HFFc6 (cell line): ENCODE measurements around the gene PIK3R3. TPM values are rescaled to one million over a fixed set of nuclear protein-coding genes. Genes with fewer than 3 reads are reported as not detected.

Experiments used
- DNase-seq: peaks from one replicate; pipeline ENCODE4 v3.0.0-alpha.2; 2018
- H3K27ac Mint-ChIP-seq: 2 replicates; pipeline ENCODE4 v1.8.0; 2020; ENCODE audit warnings: mild to moderate bottlenecking, mixed read lengths
- H3K27me3 Mint-ChIP-seq: 2 replicates; pipeline ENCODE4 v1.8.0; 2021; ENCODE audit warnings: mild to moderate bottlenecking, moderate library complexity, mixed read lengths; ENCODE audit not compliant: insufficient read depth
- H3K36me3 Mint-ChIP-seq: 2 replicates; pipeline ENCODE4 v1.8.0; 2021; ENCODE audit warnings: low read depth, mixed read lengths
- H3K4me1 Mint-ChIP-seq: 2 replicates; pipeline ENCODE4 v1.8.0; 2020; ENCODE audit warnings: low read depth, mixed read lengths
- H3K4me3 Mint-ChIP-seq: 2 replicates; pipeline ENCODE4 v1.8.0; 2020; ENCODE audit warnings: mild to moderate bottlenecking, moderate library complexity, mixed read lengths
- H3K9me3 Mint-ChIP-seq: 2 replicates; pipeline ENCODE4 v1.8.0; 2020; ENCODE audit warnings: mild to moderate bottlenecking, mixed read lengths
- total RNA-seq, 6 experiments: library from RNA; stranded (reverse); fragmentation: NEBNext Ultra II Directional; extraction: Animal tissue kit (Norgen Biotek cat#: 25700); gene quantifications; 2 replicates in 1 of 6; 3 replicates in 5 of 6; pipeline ENCODE4 v1.2.3, GENCODE V29; 2021
- TF ChIP-seq, protein P1 (sequence below): fragments of 200-600 bp; sonication (generic); IDR thresholded peaks from 2 replicates; pipeline ENCODE4 v1.5.0; 2021; ENCODE audit warnings: antibody characterized with exemption, mild to moderate bottlenecking

The PIK3R3 gene
- total RNA-seq, 6 experiments from 2014 or later, result 5.4 to 8.9 (median 6.0) TPM

DNA sequence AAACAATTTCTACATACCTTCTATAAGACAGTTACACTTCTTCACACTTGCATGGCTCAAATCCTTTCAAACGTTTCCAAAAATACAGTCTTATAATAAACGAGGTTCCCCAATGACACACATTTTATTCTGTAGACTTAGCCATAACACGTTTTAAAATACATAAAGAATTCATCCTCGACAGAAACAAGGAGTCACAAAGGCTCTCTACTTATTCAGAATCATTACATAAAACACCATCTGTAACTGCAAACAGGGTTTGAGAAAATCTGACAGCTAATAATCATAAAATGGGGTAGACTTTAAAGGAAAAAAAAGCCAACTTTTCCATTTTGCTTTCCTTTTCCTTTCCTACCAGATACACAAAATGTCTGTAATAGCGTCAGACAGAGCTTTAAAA, 1.8 kb downstream of the PIK3R3 start:
- no peak for DNase-seq
- Mint-ChIP-seq H3K27me3 (peaks cover 7% of the 10 kb centered on the region), H3K4me3 (peak overlapping the region; percentile 96), H3K27ac (no peak overlapping the region; the same call in 1 of the 2 replicates), H3K36me3 (0 out of 2 replicates have a peak, but pooled peaks cover 5% of the 10 kb centered on the region), H3K4me1 (peaks cover 61% of the 10 kb centered on the region), H3K9me3 (no peaks in the 10 kb centered on the region)
- TF ChIP-seq, protein P1, sequence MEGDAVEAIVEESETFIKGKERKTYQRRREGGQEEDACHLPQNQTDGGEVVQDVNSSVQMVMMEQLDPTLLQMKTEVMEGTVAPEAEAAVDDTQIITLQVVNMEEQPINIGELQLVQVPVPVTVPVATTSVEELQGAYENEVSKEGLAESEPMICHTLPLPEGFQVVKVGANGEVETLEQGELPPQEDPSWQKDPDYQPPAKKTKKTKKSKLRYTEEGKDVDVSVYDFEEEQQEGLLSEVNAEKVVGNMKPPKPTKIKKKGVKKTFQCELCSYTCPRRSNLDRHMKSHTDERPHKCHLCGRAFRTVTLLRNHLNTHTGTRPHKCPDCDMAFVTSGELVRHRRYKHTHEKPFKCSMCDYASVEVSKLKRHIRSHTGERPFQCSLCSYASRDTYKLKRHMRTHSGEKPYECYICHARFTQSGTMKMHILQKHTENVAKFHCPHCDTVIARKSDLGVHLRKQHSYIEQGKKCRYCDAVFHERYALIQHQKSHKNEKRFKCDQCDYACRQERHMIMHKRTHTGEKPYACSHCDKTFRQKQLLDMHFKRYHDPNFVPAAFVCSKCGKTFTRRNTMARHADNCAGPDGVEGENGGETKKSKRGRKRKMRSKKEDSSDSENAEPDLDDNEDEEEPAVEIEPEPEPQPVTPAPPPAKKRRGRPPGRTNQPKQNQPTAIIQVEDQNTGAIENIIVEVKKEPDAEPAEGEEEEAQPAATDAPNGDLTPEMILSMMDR, result no peak

DNA sequence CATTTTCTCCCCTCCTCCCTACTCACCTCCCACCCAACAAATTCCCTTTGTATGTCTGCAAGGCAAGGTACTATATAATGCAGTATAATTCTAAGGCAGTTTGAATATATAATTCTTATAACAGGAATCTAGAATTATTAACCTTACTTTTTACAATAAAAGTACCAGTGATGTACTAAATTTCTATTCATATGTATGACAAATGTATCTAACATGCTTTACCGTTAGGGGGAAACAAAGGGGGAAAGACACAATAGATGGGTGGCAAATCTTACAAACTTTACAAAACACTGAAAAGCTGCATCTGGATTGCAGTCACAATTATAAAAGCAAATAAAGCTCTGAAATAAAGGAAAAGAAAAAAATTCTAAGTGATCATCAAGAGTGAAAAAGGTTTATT, 2.3 kb downstream of the PIK3R3 start:
- no peaks in the 10 kb centered on the region for H3K9me3 Mint-ChIP-seq
- H3K36me3 Mint-ChIP-seq, result 0 out of 2 replicates have a peak, but pooled peaks cover 5% of the 10 kb centered on the region
- peaks cover 56% of the 10 kb centered on the region for H3K4me1 Mint-ChIP-seq
- TF ChIP-seq, protein P1, result no peak
- H3K4me3 Mint-ChIP-seq, result peak overlapping the region; percentile 96
- peaks cover 7% of the 10 kb centered on the region for H3K27me3 Mint-ChIP-seq
- DNase-seq, result no peak
- H3K27ac Mint-ChIP-seq, result no peak overlapping the region

DNA sequence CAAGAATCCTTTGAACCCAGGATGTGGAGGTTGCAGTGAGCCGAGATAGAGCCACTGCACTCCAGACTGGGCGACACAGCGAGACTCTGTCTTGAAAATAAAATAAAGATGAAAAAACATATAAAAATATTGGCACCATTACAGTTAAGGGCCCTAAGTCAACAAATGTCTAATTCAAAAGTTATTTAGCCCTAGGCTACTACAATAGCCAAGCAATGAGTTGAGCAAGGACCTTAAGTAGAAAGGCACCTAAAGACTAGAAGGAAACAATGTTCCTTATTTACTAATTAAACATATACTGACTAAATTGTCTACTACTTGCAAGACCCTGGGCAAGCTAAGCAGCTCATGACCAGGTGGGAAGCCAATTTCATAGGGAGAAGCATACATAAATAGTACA, 4.1 kb downstream of the PIK3R3 start:
- no peak overlapping the region for H3K27ac Mint-ChIP-seq
- TF ChIP-seq, protein P1, result no peak
- H3K9me3 Mint-ChIP-seq, result no peaks in the 10 kb centered on the region
- peaks cover 7% of the 10 kb centered on the region for H3K27me3 Mint-ChIP-seq
- H3K36me3 Mint-ChIP-seq, result 0 out of 2 replicates have a peak, but pooled peaks cover 5% of the 10 kb centered on the region
- peak; percentile 61 for DNase-seq
- peaks cover 38% of the 10 kb centered on the region for H3K4me1 Mint-ChIP-seq
- no peak overlapping the region for H3K4me3 Mint-ChIP-seq

DNA sequence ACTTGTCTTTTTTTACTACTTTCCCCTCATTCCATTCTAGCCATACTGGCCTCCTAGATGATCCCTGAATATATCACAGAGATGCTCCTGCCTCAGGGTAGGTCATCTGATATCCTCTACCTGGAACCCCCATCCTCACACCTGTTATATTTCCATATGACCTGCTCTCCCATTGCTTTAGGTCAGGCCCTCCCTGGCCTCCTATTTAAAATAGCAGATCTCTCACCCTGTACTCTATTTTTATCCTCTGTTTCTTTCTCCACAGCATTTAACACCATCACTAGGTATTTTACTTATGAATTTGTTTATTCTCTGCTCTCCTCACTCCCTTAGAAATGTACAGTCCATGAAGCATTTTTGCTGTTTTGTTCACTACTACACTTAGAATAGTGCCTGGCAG, 13.6 kb downstream of the PIK3R3 start:
- Mint-ChIP-seq H3K4me3 (no peak overlapping the region), H3K27ac (no peak overlapping the region), H3K9me3 (no peaks in the 10 kb centered on the region), H3K4me1 (peaks cover 22% of the 10 kb centered on the region; the same call in 1 of the 2 replicates), H3K36me3 (no peaks in the 10 kb centered on the region), H3K27me3 (no peaks in the 10 kb centered on the region)
- DNase-seq, result no peak
- TF ChIP-seq, protein P1, result no peak

DNA sequence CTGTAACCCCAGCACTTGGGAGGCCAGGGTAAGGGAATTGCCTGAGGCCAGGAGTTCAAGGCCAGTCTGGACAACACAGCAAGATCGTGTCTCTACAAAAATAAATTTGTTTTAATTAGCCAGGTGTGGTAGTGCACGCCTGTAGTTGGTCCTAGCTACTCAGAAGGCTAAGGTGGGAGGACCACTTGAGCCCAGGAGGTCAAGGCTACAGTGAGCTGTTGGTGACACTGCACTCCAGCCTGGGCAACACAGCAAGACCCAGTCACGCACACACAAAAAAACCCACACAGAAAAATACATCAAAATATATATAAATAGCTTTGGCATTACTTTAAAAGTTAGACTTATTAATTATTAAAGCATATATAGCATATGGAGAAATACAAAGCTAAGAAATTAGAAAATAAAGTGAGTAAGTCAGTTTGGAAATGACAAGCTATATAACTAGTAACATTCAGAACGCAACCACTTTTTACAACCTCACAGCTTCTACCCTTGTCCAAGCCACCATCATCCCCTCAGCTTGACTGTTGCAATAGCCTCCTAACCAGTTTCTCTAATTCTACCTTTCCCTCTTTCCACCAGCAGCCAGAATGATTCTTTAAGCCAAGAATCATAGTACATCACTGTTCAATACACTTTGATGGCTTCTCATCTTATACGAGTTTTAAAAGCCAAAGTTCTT, 14.5 kb downstream of the PIK3R3 start:
- Mint-ChIP-seq H3K4me1 (peaks cover 22% of the 10 kb centered on the region; the same call in 1 of the 2 replicates), H3K4me3 (no peak overlapping the region), H3K27me3 (peaks cover 2% of the 10 kb centered on the region; the same call in 1 of the 2 replicates), H3K27ac (no peak overlapping the region), H3K9me3 (no peaks in the 10 kb centered on the region), H3K36me3 (no peaks in the 10 kb centered on the region)
- DNase-seq, result no peak
- TF ChIP-seq, protein P1, result no peak
